Measurements from ENCODE around the gene NECAB3. TPM values are rescaled to one million over a fixed set of nuclear protein-coding genes. Genes with fewer than 3 reads are reported as not detected.

The NECAB3 gene
- total RNA-seq, 1 donor from 2014 or later, result 27.8 TPM

DNA sequence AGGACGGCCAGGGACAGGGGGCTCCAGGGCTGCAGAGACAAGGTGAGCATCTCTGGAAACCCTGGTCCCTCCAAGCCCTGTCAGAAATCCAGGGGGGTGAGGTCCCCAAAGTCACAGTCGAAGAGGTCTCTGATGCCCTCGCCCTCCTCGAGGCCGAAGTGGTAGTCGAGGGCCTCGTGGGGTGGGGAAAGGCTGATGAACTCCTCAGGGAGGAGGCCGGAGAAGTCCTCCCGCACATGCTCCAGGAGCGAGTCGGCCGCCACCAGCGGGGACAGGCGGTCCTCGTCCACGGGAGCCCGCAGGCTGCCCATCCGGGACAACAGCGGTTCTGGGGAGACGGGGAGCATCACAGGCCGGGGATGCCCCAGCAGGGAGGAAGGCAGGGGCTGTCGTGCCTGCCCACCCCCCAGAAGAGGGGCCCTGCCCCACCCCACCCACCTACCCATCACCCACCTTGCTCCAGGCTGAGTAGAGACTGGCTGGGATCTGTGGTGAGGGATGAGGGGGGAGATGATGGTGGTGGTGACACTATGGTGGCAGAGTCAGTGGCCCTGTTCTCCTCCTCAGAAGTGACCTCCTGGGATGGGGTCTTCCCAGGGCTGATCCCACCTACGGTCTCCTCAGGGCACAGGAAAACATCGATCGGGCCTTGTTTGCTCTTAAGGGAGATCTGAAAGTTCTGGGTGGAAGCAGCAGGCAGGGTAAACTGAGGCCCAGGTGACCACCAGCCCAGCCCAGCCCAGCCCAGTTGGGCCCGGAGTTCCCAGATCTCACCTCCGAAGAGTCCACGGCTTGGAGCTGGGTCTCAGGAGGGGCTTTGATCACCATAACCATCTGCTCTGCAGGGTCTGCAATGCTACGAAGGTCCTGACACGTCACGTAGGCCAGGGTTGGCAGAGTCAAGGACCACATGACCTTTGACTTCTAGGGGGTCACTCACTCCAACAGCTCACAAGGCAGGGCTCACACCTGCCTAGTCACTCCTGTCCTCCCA is 2.7 kb upstream of the NECAB3 start:
- DNase-seq, result no peak

DNA sequence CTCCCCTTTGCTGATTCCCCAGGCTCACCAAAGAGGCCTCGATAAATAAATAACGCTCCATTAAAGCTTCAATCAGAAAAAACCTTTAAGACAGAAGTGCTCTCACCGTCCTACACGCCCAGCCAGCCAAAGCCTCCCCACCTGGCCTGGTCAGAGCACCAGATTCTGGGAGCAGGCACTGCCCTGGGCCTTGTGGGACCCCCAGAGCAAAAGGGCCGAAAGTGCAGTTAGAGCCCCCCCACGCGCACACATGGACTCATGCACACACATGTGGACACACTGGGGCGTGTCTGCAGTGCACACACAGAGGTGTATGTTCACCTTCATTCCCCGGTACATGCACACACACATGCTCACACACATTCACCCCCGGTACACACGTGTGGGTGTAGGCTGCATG is 1.9 kb upstream of the NECAB3 start:
- no peak for DNase-seq

- DNase-seq, result no peak
Measured at GRCh38 chr20:33675136-33675959, 1.1 kb upstream of the NECAB3 start.

DNA sequence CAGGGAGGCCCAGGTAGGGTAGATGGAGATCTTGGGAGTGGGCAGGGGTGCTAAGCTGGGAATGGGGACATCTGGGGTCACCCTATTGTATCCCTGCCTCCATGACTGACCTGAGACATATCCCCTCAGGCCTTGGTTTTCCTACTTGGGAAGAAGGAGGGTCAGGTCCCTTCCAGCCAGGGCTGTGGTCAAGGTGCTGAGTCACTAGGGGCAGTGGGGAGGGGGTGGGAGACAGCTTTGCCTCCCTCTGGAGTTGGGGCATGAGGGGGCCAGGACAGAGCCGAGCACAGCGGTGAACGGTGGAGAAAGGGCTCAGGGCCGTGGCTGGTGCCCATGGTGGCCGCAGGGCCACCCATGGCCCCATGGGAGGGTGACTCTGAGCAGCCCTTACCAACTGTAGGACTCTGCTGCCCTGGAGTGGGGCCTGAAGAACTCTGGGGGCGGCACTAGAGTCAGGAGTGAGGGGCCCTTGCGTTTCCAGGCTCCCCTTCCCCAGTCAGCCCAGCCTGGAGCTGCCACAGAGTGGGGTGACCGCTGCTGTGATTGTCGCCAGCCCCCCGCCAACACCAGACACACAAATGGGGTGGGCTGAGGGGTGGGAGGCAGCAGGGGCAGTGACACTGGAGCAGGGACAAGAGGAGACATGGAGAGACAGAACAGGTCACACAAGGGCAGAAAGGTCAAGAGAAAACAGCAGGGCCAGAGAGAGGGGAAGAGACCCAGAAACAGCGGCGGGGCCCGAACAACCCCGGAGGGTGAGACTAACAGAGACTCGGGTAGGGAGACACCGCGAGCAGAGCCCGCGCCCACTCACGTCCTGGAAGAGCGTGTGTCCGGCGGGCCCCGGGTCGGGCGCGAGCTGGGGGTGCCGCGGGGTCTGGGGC is 576 bp downstream of the NECAB3 start:
- DNase-seq, result no peak

GRCh38 chr20:33673114-33673409 is 1.2 kb downstream of the NECAB3 start:
- no peak for DNase-seq

DNA sequence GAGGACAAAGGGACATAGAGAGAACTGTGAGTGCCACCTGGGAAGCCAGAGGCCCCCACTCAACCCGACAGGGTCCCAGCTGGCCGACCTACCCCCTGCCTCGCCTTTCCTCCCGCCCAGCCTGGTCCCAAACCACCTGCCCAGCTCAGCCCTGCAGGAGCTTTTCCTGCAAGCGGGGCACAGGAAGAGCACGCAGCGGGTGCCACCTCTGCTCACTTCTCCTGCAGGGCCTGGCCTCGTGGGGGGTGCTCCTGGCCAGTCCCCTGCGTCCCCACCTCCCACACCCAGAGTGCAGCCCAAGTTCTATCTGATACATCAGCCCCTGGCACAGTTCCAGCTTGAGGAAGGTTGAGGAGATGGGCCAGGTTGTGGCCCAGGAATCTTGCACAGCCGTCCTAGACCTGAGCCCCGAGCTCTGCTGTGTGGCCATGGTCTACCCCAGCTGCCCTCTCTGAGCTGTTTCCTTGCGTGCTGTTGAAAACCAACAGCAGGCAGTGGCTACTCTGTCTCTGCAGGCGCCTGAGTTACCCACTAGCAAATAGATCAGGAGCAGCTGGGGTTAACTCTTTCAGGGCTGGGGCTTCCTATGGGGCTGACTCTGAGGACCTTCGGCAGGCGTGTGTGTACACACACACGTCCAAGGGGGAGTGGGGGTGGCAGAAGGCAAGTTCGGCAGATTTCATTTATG is 1.7 kb downstream of the NECAB3 start:
- DNase-seq, result no peak

GRCh38 chr20:33671573-33672288 is 2.5 kb downstream of the NECAB3 start:
- DNase-seq, result no peak

DNA sequence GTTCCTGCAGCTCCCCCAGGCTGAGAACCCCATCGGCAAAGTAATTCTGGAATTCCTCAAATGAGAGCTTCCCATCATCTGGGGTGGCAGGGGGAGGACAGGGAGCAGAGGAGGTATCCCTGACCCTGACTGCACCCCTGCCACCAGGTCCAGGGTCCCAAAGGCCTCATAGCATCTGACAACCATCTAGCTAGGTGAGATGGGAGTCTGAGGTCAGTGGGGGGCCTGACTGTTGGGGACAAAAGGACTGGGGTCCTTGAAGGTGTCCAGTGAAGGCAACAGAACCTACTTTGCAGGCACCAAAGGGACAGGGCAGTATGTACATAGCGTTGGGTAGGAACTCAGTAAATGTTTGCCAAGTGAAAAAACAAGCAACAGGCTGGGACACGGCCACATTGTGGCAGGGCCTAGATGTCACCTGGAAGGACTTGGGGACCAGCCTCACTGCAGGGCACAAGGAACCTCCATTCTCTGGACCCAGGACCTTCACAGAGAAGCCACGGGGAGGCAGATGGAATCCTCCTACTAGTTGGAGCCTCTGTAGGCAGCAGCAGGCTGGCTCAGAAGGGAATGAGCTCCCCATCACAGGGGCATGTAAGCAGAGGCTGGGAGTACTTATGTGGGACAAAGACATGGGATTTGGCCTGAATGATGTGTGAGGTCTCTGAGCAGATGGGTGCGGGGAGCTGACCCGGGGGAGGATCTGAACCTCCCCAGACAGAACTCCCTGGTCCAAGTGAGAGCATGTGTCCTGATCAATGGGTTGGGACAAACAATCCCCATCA is 3.3 kb downstream of the NECAB3 start:
- DNase-seq, result no peak

- DNase-seq, result peak; percentile 83
Measured at GRCh38 chr20:33669873-33670640, 4.2 kb downstream of the NECAB3 start.

- DNase-seq, result no peak
Measured at GRCh38 chr20:33669224-33669623, 5.0 kb downstream of the NECAB3 start.

DNA sequence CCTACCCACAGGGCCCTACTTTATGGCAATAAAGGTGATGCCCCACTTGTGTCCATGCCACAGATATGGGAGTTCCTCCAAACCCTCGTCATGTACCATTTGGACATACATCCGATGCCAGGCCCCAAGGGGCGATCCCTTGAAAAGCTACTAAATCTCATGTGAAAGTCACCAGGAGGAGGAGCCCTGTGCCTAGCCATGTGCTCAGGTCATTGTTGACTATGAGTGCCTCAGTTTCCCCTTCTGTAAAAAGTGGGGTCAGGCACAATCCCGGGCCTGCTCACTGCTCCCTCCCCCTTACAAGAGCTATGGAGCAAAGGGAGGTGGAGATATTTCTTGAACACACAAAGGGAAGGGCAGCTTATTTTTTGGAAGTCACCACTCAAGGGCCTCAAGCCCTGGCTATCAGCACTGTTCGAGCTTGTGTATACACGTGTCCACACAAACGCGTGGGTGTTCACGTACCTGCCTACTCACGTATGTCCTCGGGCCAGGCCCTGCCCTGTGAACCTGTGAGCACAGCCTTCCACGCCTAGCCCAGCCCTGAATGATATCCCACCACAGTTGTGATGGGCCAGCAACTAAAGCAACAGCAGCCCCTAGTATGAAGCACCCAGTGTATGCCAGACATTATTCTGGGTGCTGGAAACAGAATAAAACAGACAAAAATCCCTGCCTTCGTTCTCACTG is 5.6 kb downstream of the NECAB3 start:
- DNase-seq, result no peak

GRCh38 chr20:33667676-33668465 is 6.4 kb downstream of the NECAB3 start:
- peak; percentile 57 for DNase-seq

- no peak for DNase-seq
Measured at GRCh38 chr20:33667245-33667675, 7.0 kb downstream of the NECAB3 start.

DNA sequence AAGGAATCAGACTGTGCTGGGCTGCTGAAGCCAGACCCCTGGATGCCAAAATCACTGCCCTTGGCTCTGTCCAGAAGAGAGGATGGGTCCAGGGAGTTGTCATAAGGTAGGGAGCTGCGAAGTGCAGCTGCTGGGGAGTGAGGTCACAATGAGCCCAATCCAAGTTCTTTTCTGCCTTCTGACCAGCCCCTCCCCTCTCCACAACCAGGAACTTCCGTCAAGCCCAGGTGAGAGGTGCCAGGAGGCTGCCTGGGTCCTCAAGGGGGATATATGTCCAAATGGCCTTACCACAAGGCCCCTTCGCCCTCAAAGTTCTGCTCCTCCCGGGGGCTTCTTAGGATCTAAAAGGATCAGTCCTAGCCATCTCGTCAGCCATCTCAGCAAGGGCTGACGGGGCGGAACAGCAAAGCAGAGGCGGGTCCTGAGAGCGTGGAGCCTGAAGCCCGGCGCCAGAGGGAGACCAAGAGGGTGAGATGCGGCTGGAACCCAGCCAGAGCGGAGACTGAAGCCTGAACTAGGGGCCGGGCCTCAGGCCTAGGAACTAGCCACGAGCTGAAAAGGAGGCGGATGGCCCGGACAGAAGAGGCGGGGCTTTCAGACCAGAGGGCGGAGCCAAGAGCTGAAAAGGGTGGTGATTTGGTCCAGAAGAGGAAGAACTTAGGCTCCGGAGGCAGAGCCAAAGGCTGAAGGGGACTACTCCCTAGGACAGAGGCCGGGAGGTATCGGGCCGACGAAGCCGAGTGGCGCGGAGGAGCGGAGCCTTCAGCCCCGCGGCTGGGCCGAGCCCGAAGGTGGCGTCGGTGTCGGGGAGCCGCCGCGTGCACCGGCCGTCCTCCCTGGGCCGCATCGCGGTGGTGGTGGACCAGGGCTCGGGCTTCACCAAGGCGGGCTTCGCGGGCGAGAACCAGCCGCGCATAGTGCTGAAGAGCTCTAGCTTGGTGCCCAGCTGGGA is 7.7 kb downstream of the NECAB3 start, which contains the start of gene ACTL10:
Gene ACTL10 (plus strand): TSS at position 651 of the 952 bp plus-strand sequence. CDS start 555 bp downstream, outside the sequence.
- DNase-seq, result peak; percentile 85

GRCh38 chr20:33664762-33665144 is 9.5 kb downstream of the NECAB3 start:
- no peak for DNase-seq

DNA sequence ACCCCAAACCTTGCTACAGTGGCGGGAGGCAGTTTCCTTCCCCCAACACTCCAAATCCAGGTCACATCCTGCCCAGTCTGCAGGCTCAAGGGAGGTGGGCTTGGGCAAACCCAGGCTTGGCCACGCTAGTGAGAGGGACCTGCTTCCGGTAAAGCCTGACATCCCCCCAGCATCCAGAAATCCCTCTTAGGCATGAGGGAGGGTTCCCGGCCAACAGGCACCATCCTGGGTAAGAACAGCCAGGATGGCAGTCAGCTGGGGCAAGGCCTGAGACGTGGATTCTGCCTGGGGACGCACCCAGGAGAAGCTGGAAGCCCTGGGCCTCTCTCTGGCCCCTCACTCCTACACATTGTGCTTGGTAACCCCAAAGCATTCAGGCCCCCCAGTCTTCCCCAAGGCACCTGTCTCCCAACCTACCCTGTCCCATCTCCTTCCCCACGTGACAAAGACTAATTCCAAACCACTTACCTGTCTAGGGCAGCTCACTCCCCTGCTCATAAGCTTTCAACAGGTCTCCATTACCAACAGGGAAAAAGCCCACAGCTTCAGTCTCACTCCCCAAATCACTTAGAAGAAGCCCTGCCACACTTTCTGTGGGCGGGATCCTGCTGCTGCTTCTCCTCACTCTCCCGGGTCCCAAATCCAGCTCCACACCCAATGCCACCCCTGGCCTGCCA is 10.0 kb downstream of the NECAB3 start:
- no peak for DNase-seq

Measured in occipital lobe (tissue), 2 donors.